A673 (cell line): Measurements from ENCODE around the gene PGAP3.

Experiments used
- EZH2 ChIP-seq: fragments of 200-600 bp; sonication (generic); IDR thresholded peaks from 2 replicates; pipeline ENCODE4 v1.6.1; 2017; ENCODE audit warnings: borderline replicate concordance, low read depth, mild to moderate bottlenecking, mixed read lengths, antibody characterized with exemption, low read length; ENCODE audit not compliant: poor library complexity, severe bottlenecking
- TF ChIP-seq, protein P1 (sequence below): fragments of 300-800, 200-600 bp; sonication (generic); conservative IDR thresholded peaks from 2 replicates; pipeline ENCODE4 v1.5.1; 2017; ENCODE audit warnings: low read depth, mild to moderate bottlenecking, antibody characterized with exemption, low read length, moderate library complexity, mixed read lengths

DNA sequence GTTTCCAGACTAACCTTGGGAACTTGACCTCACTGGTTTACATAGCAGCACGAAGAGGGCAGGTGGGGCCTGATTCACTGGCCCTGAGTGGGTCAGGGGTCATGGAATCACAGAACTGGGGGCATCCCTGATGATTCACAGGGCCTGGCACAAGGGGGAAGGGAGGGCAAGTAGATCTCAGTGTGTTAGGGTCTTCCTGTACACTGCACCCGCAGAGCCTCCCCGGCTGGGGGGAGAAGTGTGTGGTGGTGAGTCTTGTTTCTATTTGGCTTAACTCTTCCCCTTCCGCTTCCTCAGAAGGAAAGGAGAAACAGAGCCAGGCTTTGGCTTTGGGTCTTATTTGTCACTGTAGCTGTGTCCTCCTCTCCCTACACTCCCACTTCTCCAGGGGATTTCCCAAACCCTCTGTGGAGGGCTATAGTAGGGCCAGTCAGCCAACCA lies 47.2 kb downstream of the PGAP3 start:
- TF ChIP-seq EZH2, result no peak
- TF ChIP-seq, protein P1, sequence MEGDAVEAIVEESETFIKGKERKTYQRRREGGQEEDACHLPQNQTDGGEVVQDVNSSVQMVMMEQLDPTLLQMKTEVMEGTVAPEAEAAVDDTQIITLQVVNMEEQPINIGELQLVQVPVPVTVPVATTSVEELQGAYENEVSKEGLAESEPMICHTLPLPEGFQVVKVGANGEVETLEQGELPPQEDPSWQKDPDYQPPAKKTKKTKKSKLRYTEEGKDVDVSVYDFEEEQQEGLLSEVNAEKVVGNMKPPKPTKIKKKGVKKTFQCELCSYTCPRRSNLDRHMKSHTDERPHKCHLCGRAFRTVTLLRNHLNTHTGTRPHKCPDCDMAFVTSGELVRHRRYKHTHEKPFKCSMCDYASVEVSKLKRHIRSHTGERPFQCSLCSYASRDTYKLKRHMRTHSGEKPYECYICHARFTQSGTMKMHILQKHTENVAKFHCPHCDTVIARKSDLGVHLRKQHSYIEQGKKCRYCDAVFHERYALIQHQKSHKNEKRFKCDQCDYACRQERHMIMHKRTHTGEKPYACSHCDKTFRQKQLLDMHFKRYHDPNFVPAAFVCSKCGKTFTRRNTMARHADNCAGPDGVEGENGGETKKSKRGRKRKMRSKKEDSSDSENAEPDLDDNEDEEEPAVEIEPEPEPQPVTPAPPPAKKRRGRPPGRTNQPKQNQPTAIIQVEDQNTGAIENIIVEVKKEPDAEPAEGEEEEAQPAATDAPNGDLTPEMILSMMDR, result no peak
